Mesothelial cell of epicardium (in vitro differentiated cells): Measurements from ENCODE around the gene PRCD. TPM values are rescaled to one million over a fixed set of nuclear protein-coding genes. Genes with fewer than 3 reads are reported as not detected.

Source experiments
- DNase-seq, 2 experiments: peaks; one replicate each; pipeline ENCODE4 v3.0.0; 2021; ENCODE audit warnings: low spot score in 2 of 2; ENCODE audit not compliant: unreplicated experiment in 2 of 2
- H3K27ac Mint-ChIP-seq: 2 replicates; pipeline ENCODE4 v1.8.0; 2021; ENCODE audit warnings: mixed read lengths
- H3K27me3 Mint-ChIP-seq: 2 replicates; pipeline ENCODE4 v1.8.0; 2021; ENCODE audit warnings: low read depth, mixed read lengths
- H3K36me3 Mint-ChIP-seq: 2 replicates; pipeline ENCODE4 v1.8.0; 2021; ENCODE audit warnings: mixed read lengths
- H3K4me1 Mint-ChIP-seq: 2 replicates; pipeline ENCODE4 v1.8.0; 2021; ENCODE audit warnings: mixed read lengths
- H3K4me3 Mint-ChIP-seq: 2 replicates; pipeline ENCODE4 v1.8.0; 2021; ENCODE audit warnings: mild to moderate bottlenecking, moderate library complexity, mixed read lengths
- H3K9me3 Mint-ChIP-seq: 2 replicates; pipeline ENCODE4 v1.8.0; 2021; ENCODE audit warnings: mixed read lengths
- total RNA-seq: library from RNA; stranded (reverse); gene quantifications from 3 replicates; pipeline ENCODE4 v1.2.1, GENCODE V29; 2021
- TF ChIP-seq, protein P1 (sequence below): fragments of 200-600 bp; sonication (generic); IDR thresholded peaks from one replicate; pipeline ENCODE4 v1.5.0; 2021; ENCODE audit warnings: antibody characterized with exemption; ENCODE audit not compliant: unreplicated experiment

The PRCD gene
- total RNA-seq, 1 donor from 2014 or later, result 9.9 TPM

DNA sequence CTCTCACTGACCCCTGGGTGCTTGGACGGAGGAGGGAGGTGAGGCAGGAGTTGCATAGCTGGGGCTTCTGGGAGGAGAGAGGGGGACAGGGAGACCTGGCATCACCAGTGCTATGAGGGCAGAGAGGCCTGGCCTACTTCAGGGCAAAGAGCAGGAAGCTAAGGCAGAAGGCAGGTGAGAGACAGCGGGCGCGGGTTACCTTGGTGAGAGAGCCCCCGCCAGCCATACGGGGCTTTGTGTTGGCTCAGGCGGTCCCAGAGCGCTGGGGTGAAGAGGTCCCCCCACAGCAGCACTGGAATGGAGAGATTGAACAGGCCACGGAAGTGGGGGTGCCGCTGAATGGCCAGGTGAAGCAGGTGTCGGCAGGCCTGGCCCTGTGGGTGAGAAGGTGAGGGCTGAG lies 34.3 kb downstream of the PRCD start:
- H3K27me3 Mint-ChIP-seq, result no peaks in the 10 kb centered on the region
- H3K27ac Mint-ChIP-seq, result no peak overlapping the region
- no peaks in the 10 kb centered on the region for H3K4me1 Mint-ChIP-seq
- TF ChIP-seq, protein P1, sequence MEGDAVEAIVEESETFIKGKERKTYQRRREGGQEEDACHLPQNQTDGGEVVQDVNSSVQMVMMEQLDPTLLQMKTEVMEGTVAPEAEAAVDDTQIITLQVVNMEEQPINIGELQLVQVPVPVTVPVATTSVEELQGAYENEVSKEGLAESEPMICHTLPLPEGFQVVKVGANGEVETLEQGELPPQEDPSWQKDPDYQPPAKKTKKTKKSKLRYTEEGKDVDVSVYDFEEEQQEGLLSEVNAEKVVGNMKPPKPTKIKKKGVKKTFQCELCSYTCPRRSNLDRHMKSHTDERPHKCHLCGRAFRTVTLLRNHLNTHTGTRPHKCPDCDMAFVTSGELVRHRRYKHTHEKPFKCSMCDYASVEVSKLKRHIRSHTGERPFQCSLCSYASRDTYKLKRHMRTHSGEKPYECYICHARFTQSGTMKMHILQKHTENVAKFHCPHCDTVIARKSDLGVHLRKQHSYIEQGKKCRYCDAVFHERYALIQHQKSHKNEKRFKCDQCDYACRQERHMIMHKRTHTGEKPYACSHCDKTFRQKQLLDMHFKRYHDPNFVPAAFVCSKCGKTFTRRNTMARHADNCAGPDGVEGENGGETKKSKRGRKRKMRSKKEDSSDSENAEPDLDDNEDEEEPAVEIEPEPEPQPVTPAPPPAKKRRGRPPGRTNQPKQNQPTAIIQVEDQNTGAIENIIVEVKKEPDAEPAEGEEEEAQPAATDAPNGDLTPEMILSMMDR, result no peak
- H3K36me3 Mint-ChIP-seq, result no peaks in the 10 kb centered on the region
- no peak overlapping the region for H3K4me3 Mint-ChIP-seq
- no peaks in the 10 kb centered on the region for H3K9me3 Mint-ChIP-seq
- no peak for DNase-seq

DNA sequence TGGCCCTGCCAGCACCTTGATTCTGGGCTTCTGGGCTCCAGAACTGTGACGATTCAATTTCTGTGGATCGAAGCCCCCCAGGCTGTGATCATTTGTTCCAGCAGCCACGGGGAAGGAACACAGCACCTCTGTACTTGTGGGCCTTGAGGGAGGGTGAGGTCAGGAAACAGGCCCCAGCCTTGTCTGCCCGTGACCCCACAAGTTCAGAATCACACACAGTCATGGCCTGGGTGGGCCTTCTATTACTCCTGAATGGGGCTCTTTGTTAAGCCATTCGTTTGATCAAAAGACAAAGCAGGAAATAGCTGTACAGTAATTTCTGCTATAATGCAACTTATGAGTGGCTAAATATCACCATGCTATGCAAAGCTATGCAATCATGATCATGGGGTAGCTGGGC lies 35.7 kb downstream of the PRCD start:
- no peaks in the 10 kb centered on the region for H3K4me1 Mint-ChIP-seq
- H3K27ac Mint-ChIP-seq, result no peak overlapping the region
- TF ChIP-seq, protein P1, result no peak
- H3K27me3 Mint-ChIP-seq, result no peaks in the 10 kb centered on the region
- no peaks in the 10 kb centered on the region for H3K36me3 Mint-ChIP-seq
- H3K4me3 Mint-ChIP-seq, result no peak overlapping the region
- no peaks in the 10 kb centered on the region for H3K9me3 Mint-ChIP-seq
- DNase-seq, result no peak

DNA sequence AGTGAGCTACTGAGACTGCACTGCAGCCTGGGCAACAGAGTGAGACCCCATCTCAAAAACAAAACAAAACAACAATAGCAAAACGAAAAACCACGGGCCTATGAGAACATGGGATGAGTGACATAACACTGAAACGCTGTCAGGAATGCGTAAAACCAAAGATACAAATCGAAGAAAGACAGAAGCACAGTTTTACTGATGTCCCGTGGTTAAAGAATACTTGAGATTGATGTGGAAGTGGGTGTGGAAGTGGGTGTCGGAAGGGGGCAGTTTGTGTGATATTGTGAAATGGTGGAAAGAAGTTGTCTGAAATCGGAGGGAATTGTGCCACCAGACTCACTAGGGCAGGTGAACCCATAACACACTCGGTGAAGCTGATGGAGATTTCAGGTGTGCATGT lies 36.3 kb downstream of the PRCD start:
- TF ChIP-seq, protein P1, result no peak
- H3K9me3 Mint-ChIP-seq, result no peaks in the 10 kb centered on the region
- no peak overlapping the region for H3K4me3 Mint-ChIP-seq

DNA sequence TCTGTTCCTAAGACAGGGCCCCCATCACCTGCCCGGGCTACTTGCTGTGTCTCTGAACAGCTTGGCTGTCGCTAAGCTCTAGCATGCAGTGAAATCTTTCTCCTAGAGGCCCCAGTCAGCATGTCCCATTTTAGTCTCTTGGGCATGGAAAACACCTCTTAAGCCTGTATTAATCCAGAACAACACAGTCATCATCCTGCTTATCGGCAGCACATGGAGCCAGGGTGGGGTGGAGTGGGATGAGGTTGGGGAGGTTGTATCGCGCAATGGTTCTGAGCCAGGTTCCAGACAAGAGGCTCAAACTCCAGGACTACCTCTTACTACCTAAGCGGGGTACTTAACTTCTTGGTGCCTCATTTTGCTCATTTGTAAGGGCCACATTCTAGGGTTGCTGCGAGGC lies 38.0 kb downstream of the PRCD start:
- DNase-seq, result no peak
- Mint-ChIP-seq H3K36me3 (no peaks in the 10 kb centered on the region), H3K27me3 (peaks cover 9% of the 10 kb centered on the region), H3K4me3 (no peak overlapping the region), H3K27ac (no peak overlapping the region), H3K4me1 (no peaks in the 10 kb centered on the region), H3K9me3 (no peaks in the 10 kb centered on the region)
- TF ChIP-seq, protein P1, result no peak

More for the DNA sequence above, 36.3 kb downstream of the PRCD start:
- DNase-seq, result no peak
- Mint-ChIP-seq H3K27me3 (no peaks in the 10 kb centered on the region), H3K4me1 (no peaks in the 10 kb centered on the region), H3K27ac (no peak overlapping the region), H3K36me3 (no peaks in the 10 kb centered on the region)

DNA sequence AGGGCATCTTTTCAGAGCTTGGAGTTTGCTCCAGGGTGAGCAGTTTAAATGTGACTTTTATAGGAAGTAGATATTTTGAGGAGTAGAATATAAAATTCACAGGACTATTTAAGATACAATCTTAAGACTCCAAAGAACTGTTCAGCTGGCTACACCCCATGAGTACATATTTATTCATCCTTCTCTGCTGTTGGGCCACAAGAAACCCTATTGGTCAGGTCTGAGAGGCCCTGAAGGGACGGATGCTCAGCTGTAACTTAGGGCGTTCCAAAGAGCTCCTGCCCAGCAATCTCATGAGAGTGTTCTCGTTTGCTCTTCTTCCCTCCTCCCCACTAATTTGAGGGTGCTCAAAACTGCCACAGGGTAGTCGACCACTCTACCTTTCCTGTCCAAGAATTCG lies 38.5 kb downstream of the PRCD start:
- no peak for DNase-seq
- H3K27me3 Mint-ChIP-seq, result peaks cover 14% of the 10 kb centered on the region
- no peak overlapping the region for H3K4me3 Mint-ChIP-seq
- no peaks in the 10 kb centered on the region for H3K9me3 Mint-ChIP-seq
- no peaks in the 10 kb centered on the region for H3K36me3 Mint-ChIP-seq
- no peak overlapping the region for H3K27ac Mint-ChIP-seq
- TF ChIP-seq, protein P1, result no peak
- H3K4me1 Mint-ChIP-seq, result no peaks in the 10 kb centered on the region

DNA sequence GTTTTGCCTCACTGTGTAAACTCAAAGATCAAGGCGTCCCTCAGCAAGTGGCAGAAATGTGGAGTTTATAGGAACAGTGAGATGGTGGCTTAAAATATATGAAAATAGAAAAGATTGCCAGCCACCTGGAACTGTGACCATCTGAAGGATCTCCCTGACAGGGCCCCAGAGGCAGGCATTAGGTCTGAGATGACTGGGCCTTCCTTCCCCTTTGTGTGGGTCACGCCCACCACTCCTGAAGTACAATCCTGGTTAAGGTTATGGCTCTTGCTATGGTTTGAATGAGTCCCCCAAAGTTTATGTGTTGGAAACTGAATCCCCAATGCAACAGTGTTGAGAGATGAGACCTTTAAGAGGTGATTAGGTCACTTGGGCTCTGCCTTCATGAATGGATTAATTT lies 39.4 kb downstream of the PRCD start:
- Mint-ChIP-seq H3K4me3 (no peak overlapping the region), H3K4me1 (no peaks in the 10 kb centered on the region), H3K9me3 (no peaks in the 10 kb centered on the region), H3K27ac (no peak overlapping the region), H3K36me3 (no peaks in the 10 kb centered on the region), H3K27me3 (peaks cover 23% of the 10 kb centered on the region)
- DNase-seq, result no peak
- TF ChIP-seq, protein P1, result no peak
